Subcutaneous abdominal adipose tissue (tissue), 5 donors: ENCODE measurements around the gene TBC1D22B.

ENCODE experiments used
- H3K27ac ChIP-seq: one replicate; pipeline ENCODE4 v1.7.0; 2013; ENCODE audit warnings: low read depth, mild to moderate bottlenecking, inconsistent platforms, low read length, moderate library complexity
- H3K27me3 ChIP-seq, 5 donors: one replicate each; pipeline ENCODE4 v1.7.0; 2013; ENCODE audit warnings: low read length in 5 of 5, inconsistent platforms in 1 of 5; ENCODE audit not compliant: control insufficient read depth in 5 of 5, insufficient read depth in 4 of 5
- H3K36me3 ChIP-seq, 5 donors: one replicate each; pipeline ENCODE4 v1.7.0; 2013; ENCODE audit warnings: low read length in 5 of 5; ENCODE audit not compliant: control insufficient read depth in 5 of 5, insufficient read depth in 5 of 5
- H3K4me1 ChIP-seq, 5 donors: one replicate each; pipeline ENCODE4 v1.7.0; 2013; ENCODE audit warnings: low read length in 5 of 5, mild to moderate bottlenecking in 3 of 5, moderate library complexity in 1 of 5; ENCODE audit not compliant: control insufficient read depth in 5 of 5, insufficient read depth in 5 of 5
- H3K4me3 ChIP-seq, 5 donors: one replicate each; pipeline ENCODE4 v1.7.0; 2013; ENCODE audit warnings: low read length in 5 of 5, low read depth in 1 of 5
- H3K9ac ChIP-seq, 5 donors: one replicate each; pipeline ENCODE4 v1.7.0; 2013; ENCODE audit warnings: low read length in 5 of 5, mild to moderate bottlenecking in 4 of 5, moderate library complexity in 3 of 5
- H3K9me3 ChIP-seq, 5 donors: one replicate each; pipeline ENCODE4 v1.7.0; 2013; ENCODE audit warnings: low read length in 5 of 5; ENCODE audit not compliant: control insufficient read depth in 5 of 5
- donor health status: healthy.
- donor health status: healthy.
- donor health status: healthy.
- donor health status: healthy.
- donor health status: healthy.

The TBC1D22B gene

GRCh38 chr6:37222125-37222967 is 35.2 kb upstream of the TBC1D22B start:
- Histone ChIP-seq H3K36me3 (no peaks in the 10 kb centered on the region), H3K9ac (peak overlapping the region in 4 of 5 donors; percentile 32 to 77 (median 46)), H3K4me3 (peak overlapping the region; percentile 45 to 87 (median 77)), H3K9me3 (no peaks in the 10 kb centered on the region), H3K27ac (no peak overlapping the region), H3K4me1 (peaks cover 0 to 14% (median 12%) of the 10 kb centered on the region in 5 donors), H3K27me3 (no peaks in the 10 kb centered on the region)

DNA sequence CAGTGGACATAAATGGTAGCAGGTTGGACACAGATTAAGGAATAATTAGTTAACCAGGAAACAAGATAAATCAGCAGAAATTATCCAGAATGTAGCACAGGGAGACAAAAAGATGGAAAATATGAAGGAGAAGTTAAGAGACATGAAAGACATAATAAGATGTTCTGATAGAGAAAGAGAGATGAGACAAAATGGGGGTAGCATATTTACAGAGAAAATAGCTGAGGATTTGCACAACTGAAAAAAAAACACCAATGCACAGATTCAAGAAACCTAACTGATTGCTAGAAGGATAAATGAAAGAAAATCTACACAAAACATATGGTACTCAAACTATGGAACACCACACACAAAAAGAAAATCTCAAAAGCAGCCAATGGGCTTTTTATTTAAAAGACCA is 34.6 kb upstream of the TBC1D22B start:
- peak overlapping the region in 2 of 5 donors; percentile 35 to 77 for H3K9ac ChIP-seq
- no peaks in the 10 kb centered on the region for H3K27me3 ChIP-seq
- H3K36me3 ChIP-seq, result no peaks in the 10 kb centered on the region
- H3K9me3 ChIP-seq, result no peaks in the 10 kb centered on the region
- H3K4me3 ChIP-seq, result peak overlapping the region; percentile 22 to 87 (median 77)
- peaks cover 0 to 14% (median 12%) of the 10 kb centered on the region in 5 donors for H3K4me1 ChIP-seq
- no peak overlapping the region for H3K27ac ChIP-seq

GRCh38 chr6:37225350-37226169 is 32.0 kb upstream of the TBC1D22B start:
- Histone ChIP-seq H3K9ac (no peak overlapping the region), H3K27me3 (no peaks in the 10 kb centered on the region), H3K27ac (no peak overlapping the region), H3K4me1 (peaks cover 0 to 14% (median 12%) of the 10 kb centered on the region in 5 donors), H3K36me3 (no peaks in the 10 kb centered on the region), H3K9me3 (no peaks in the 10 kb centered on the region), H3K4me3 (no peak overlapping the region)

DNA sequence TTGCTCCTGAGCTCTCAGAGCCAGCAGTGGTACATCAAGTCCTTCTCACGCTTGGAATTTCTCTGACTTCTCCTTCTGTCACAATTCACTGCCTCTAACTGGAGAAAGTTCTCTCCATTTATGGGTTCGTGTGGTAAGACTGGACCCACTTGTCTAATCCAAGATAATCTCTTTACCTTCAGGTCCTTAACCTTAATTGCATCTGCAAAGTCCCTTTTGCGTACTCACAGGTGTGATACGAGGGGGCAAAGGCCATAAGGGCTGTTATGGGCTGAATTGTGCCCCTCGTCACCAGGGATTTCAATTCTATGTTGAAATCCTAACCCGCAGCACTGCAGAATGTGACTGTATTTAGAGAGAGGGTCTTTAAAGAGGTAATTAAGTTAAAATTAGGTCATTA is 27.5 kb upstream of the TBC1D22B start:
- Histone ChIP-seq H3K27ac (no peak overlapping the region), H3K9ac (no peak overlapping the region), H3K36me3 (no peaks in the 10 kb centered on the region), H3K27me3 (no peaks in the 10 kb centered on the region), H3K4me3 (no peak overlapping the region), H3K4me1 (no peaks in the 10 kb centered on the region), H3K9me3 (no peaks in the 10 kb centered on the region)

GRCh38 chr6:37232430-37233017 is 25.0 kb upstream of the TBC1D22B start:
- H3K36me3 ChIP-seq, result no peaks in the 10 kb centered on the region
- H3K4me1 ChIP-seq, result no peaks in the 10 kb centered on the region
- no peaks in the 10 kb centered on the region for H3K27me3 ChIP-seq
- no peak overlapping the region for H3K9ac ChIP-seq
- no peaks in the 10 kb centered on the region for H3K9me3 ChIP-seq
- no peak overlapping the region for H3K27ac ChIP-seq
- H3K4me3 ChIP-seq, result no peak overlapping the region

DNA sequence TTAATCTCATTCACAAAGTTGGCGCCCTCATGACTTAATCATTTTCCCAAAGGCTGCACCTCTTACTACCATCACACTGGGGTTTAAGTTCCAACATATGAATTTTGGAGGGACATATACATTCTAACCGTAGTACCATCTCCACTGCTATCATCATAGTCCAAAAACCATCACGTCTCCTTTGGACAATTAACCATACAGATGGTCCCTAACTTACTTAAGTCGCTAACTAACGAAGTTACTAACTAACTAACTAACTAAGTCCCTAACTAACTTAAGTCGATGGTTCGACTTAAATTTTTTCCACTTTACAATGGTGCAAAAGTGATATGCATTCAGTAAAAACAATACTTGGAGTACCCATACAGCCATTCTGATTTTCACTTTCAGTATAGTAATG is 24.0 kb upstream of the TBC1D22B start:
- H3K4me3 ChIP-seq, result no peak overlapping the region
- H3K27me3 ChIP-seq, result no peaks in the 10 kb centered on the region
- H3K27ac ChIP-seq, result no peak overlapping the region
- H3K9ac ChIP-seq, result no peak overlapping the region
- H3K9me3 ChIP-seq, result no peaks in the 10 kb centered on the region
- H3K36me3 ChIP-seq, result no peaks in the 10 kb centered on the region
- H3K4me1 ChIP-seq, result peaks cover 0 to 4% (median 0%) of the 10 kb centered on the region in 5 donors

- no peak overlapping the region for H3K4me3 ChIP-seq
- H3K27ac ChIP-seq, result no peak overlapping the region
- H3K36me3 ChIP-seq, result no peaks in the 10 kb centered on the region
- H3K4me1 ChIP-seq, result peaks cover 5 to 22% (median 11%) of the 10 kb centered on the region in 5 donors
- no peaks in the 10 kb centered on the region for H3K9me3 ChIP-seq
- H3K9ac ChIP-seq, result no peak overlapping the region
- H3K27me3 ChIP-seq, result no peaks in the 10 kb centered on the region
Observed at GRCh38 chr6:37236921-37237320, 20.7 kb upstream of the TBC1D22B start.

DNA sequence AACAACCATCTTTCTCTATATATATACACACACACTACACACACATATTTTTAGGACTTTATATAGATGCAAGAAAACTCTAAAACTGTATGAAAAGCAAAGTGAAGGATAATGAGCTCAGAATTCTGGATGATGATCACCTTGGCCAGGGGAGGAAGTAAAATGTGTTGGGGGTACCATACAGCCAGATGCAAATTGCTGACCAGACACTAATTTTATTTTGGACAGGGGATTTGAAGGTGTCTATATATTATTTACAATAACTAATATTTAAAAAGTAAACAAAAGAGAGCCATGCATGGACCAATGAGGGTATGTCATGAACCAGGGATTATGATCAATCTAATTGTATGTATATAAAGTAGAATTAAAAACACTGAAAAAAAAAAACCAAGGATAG is 19.8 kb upstream of the TBC1D22B start:
- Histone ChIP-seq H3K4me1 (peaks cover 9 to 22% (median 18%) of the 10 kb centered on the region in 5 donors), H3K4me3 (no peak overlapping the region), H3K9me3 (no peaks in the 10 kb centered on the region), H3K9ac (no peak overlapping the region), H3K27me3 (no peaks in the 10 kb centered on the region), H3K27ac (no peak overlapping the region), H3K36me3 (no peaks in the 10 kb centered on the region)

DNA sequence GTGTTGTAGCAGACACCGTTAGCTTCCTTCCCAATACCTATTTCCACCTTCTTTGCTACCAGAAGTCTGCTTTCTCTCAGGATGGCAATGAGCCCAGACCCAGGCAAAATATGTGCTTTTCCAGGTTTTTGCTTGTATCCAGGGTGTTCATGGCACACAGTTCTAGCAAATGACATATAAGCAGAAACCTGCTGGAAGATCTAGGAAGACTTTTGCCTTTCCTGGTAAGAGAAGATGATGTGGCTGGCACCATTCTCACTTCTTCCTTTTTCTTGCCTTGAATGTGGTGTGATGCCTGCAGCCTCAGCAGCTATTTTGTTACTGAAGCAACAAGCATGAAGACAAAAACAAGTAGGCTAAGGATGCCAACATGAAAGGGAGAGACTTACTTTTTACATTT is 19.2 kb upstream of the TBC1D22B start:
- Histone ChIP-seq H3K4me1 (peaks cover 10 to 24% (median 21%) of the 10 kb centered on the region in 5 donors), H3K9me3 (no peaks in the 10 kb centered on the region), H3K9ac (no peak overlapping the region), H3K4me3 (no peak overlapping the region), H3K27ac (no peak overlapping the region), H3K27me3 (no peaks in the 10 kb centered on the region), H3K36me3 (no peaks in the 10 kb centered on the region)

DNA sequence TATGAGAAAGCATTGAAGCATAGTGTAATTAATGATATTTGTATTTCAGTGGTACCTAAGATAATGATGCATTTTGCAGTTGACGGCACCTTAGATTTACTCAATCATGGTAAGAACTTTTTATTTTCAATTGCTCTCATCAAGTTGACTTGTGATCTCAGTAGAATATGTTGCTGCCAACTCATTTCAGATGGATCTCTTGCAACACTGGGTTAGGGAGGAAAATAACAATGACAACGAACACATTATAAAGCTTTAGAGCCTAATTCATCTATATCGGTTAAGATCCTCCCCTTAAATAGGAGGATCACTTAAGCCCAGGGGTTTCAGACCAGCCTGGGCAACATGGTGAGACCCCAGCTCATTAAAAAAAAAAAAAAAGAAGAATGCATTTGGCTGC is 18.0 kb upstream of the TBC1D22B start:
- Histone ChIP-seq H3K27ac (peak overlapping the region; percentile 72), H3K4me1 (peaks cover 10 to 36% (median 30%) of the 10 kb centered on the region in 5 donors), H3K27me3 (no peaks in the 10 kb centered on the region), H3K4me3 (no peak overlapping the region), H3K9me3 (no peaks in the 10 kb centered on the region), H3K9ac (no peak overlapping the region), H3K36me3 (no peaks in the 10 kb centered on the region)
